Measurements from ENCODE around the gene MON2.
"Not testable (repeated sequence)": the region's sequence is repeated elsewhere in the genome, so short reads cannot be mapped to it uniquely, and the experiment has no call there.

MON2 gene

DNA sequence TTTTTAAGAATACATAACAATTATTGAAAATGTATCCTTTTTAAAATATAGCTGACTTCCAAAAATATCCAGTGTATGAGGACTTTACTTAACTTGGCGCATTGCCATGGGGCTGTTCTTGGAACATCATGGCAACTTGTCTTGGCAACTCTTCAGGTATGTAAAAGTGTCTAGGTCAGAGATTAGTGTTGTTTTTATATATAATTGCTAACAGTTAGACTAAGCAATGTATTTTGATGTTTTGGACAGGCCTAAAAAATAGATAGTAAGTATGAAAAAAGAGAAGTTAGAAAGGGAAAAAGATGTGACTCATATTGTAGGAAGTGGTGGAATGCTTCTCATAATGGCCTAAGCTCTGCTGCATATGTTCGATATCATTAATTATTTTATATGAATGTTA lies 70.9 kb downstream of the MON2 start:
- Histone ChIP-seq H3K27ac (no peak overlapping the region), H3K4me3 (no peak overlapping the region)

- H3K27ac ChIP-seq = no peak overlapping the region
- H3K4me3 ChIP-seq = no peak overlapping the region
Observed at GRCh38 chr12:62540354-62540753, 73.7 kb downstream of the MON2 start.

DNA sequence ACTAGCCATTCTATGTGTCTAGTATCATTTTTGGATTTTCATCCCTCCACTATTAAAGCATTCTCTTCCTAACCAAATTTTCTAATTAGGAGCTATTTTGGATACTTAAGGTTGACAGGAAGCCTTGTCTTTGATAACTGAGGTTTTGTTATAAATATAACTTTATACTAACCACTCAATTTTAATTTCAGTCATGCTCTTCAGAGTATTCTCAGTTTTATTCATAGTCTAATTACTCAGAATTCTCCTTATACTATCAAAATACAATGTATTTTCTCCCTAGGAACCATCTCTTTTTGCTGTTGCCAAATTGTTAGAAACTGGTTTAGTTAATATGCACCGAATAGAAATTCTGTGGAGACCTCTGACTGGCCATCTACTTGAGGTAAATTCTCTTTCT lies 76.2 kb downstream of the MON2 start:
- Histone ChIP-seq H3K27ac (no peak overlapping the region), H3K4me3 (no peak overlapping the region)

DNA sequence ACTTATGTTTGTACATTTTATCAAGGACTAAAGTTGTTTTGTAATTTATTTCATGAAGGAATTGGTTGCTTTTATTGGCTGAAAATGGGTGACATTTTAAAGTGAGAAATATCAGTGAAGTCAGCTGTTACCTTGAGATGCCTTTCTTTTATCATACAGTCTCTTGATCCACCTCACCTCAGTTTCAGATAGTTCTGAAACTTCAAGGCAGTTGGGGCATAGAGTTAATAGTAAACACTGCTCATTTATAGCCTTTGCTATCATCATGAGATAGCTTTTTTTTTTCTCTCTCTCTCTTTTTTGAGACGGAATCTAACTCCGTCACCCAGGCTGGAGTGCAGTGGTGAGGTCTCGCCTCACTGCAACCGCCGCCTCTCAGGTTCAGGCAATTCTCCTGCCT lies 76.7 kb downstream of the MON2 start:
- Histone ChIP-seq H3K27ac (no peak overlapping the region), H3K4me3 (no peak overlapping the region)

- H3K27ac ChIP-seq = no peak overlapping the region
- no peak overlapping the region for H3K4me3 ChIP-seq
Observed at GRCh38 chr12:62543741-62544140, 77.1 kb downstream of the MON2 start.

- no peak overlapping the region for H3K27ac ChIP-seq
- no peak overlapping the region for H3K4me3 ChIP-seq
Observed at GRCh38 chr12:62552906-62553556, 86.4 kb downstream of the MON2 start.

DNA sequence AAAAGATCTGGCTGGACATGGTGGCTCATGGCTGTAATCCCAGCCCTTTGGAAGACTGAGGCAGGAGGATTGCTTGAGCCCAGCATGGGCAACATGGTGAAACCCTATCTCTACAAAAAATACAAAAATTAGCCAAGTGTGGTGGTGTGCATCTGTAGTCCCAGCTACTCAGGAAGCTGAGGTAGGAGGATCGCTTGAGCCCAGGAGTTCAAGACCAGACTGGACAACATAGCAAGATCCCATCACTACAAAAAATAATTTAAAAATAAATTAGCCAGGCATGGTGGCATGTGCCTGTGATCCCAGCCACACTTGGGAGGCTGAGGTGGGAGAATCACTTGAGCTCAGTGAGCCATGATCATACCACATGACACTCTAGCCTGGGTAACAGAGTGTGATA lies 92.7 kb downstream of the MON2 start:
- H3K27ac ChIP-seq, H3K4me3 ChIP-seq: not testable (repeated sequence)

- Histone ChIP-seq H3K4me3 (no peak overlapping the region), H3K27ac (no peak overlapping the region)
Observed at GRCh38 chr12:62562846-62563245, 96.2 kb downstream of the MON2 start.

DNA sequence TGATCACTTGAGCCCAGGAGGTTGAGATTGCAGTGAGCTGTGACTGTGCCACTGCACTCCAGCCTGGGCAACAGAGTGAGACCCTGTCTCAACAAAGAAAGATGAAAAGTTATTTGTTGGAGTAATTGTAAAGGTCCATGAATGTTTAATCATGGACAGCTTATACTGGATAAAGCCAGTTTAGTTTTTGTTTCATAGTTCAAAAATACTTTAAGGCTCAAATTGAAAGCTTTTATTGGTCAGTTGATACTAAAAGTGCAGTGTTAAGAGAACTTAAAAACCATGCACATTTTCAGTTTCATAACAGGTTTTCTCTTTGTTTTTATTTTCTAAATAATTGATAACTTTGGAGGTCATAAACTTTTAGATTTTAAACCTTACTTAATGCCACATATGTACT lies 108.4 kb downstream of the MON2 start:
- no peak overlapping the region for H3K4me3 ChIP-seq
- no peak overlapping the region for H3K27ac ChIP-seq

- no peak overlapping the region for H3K4me3 ChIP-seq
- no peak overlapping the region for H3K27ac ChIP-seq
Observed at GRCh38 chr12:62576503-62576902, 109.9 kb downstream of the MON2 start.

DNA sequence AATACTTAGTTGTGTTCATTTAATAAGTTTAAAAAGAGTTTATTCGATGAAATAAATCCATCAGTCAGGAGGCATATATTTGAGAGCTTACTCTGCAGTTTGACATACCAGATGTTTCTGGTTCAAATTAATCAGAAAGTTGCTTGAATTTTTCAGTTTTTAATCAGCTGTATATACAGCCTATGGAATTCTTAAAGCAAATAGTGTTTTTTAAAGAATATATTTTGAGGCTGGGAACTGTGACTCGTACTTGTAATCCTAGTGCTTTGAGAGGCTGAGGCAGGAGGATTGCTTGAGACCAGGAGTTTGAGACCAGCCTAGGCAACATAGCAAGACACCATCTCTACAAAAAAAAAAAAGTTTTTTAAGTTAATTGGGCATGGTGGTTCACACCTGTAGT lies 112.1 kb downstream of the MON2 start:
- no peak overlapping the region for H3K27ac ChIP-seq

DNA sequence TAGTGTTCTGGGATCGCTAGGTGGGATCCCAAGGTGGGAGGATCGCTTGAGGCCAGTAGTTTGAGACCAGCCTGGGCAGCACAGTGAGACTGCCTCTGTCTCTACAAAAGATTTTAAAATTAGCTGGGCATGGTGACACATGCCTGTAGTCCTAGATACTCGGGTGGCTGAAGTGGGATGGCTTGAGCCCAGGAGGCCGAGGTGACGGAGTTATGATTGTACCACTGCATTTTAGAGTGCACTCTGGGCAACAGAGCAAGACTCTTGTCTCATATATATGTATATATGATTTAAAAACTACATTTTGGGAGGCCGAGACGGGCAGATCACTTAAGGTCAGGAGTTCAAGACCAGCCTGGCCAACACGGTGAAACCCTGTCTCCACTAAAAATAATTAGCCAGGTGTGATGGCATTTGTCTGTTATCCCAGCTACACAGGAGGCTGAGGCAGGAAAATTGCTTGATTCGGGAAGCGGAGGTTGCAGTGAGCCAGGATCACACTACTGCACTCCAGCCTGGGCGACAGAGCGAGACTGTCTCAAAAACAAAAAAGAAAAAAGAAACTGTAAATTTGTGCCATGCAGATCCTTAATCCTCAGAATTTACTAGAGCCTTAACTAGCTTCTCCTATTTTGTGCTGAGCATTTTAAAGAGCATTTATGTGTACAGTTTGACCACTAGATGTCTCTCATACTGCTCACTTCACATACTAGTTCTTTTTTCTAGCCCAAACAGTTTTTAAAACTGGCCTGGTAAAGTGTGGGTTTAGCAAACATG lies 114.8 kb downstream of the MON2 start:
- Histone ChIP-seq H3K4me3 (no peak overlapping the region), H3K27ac (no peak overlapping the region)

More for the DNA sequence above, 112.1 kb downstream of the MON2 start:
- no peak overlapping the region for H3K4me3 ChIP-seq

DNA sequence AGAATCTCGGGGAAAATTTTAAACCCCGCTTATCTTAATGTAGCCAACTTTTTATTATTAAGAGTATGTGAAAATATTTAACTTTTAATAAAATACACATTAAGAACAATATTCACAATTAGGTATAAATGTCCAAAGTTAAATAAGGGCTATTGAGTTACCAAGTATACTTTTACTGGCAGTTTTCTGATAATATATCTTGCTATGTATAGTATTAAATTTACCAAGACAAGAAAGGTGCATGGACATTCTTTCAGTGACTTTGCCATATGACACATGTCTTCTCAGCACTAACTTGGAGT lies 115.4 kb downstream of the MON2 start:
- Histone ChIP-seq H3K27ac (no peak overlapping the region), H3K4me3 (no peak overlapping the region)

- Histone ChIP-seq H3K27ac (no peak overlapping the region), H3K4me3 (no peak overlapping the region)
Observed at GRCh38 chr12:62584619-62585018, 118.0 kb downstream of the MON2 start.

DNA sequence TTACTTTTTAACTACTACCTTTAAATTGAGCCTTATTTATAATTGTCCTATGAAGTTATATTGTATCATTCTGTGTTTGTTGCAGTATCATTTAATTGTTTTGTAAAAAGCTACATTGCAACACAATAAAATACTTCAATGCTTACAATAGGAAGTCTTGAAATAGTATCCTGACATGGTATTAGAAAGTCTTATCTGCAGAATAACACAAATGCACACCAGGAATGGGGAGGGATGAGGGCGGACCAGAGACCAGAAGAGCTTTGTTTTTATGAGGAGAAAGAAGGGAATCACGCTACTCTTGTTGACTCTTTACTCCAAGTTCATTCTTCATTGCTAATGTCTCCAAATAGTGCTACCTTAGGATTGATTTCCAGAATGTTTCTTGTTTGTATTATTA lies 120.2 kb downstream of the MON2 start:
- H3K4me3 ChIP-seq = no peak overlapping the region
- H3K27ac ChIP-seq = no peak overlapping the region

DNA sequence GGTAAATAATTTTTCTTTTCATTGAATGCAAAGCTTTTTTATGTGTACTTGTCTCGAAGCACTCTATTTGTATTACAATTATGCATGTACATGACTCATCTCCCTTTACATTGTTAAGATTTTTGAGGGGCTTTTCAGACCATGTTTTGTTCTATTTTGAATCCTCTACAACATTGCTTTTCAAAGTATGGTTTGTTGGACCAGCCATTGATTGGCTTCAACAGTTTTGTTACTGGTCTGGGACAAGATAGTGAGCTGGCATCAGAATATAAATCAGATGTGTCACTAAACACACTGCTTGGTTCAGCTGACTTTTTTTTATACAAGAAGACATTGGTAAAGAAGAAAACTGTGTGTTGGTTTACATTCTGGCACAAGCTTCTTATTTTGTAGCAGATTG lies 122.3 kb downstream of the MON2 start:
- Histone ChIP-seq H3K4me3 (no peak overlapping the region), H3K27ac (no peak overlapping the region)

DNA sequence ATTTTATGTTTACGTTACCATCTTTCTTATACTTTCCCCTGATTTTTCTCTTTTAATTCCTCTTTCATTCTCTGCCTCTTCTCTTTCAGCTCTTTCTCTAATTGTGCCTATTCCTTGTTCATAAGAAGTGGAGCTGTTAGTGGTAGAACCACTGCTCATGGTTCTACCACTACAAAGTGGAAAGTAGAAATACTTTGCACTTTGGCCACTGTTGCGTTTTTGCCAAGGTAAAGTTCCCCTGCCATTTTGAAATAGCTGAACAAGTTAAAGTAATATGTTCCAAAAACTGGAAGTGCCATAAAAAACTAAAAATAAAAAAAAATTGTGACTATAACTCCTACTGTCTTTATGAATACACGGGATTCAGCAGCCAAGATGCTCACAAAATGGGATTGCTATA lies 130.6 kb downstream of the MON2 start:
- Histone ChIP-seq H3K27ac (no peak overlapping the region), H3K4me3 (no peak overlapping the region)

- Histone ChIP-seq H3K4me3 (no peak overlapping the region), H3K27ac (no peak overlapping the region)
Observed at GRCh38 chr12:62598846-62599245, 132.2 kb downstream of the MON2 start.

GRCh38 chr12:62599854-62600437 lies 133.3 kb downstream of the MON2 start:
- no peak overlapping the region for H3K27ac ChIP-seq
- no peak overlapping the region for H3K4me3 ChIP-seq

DNA sequence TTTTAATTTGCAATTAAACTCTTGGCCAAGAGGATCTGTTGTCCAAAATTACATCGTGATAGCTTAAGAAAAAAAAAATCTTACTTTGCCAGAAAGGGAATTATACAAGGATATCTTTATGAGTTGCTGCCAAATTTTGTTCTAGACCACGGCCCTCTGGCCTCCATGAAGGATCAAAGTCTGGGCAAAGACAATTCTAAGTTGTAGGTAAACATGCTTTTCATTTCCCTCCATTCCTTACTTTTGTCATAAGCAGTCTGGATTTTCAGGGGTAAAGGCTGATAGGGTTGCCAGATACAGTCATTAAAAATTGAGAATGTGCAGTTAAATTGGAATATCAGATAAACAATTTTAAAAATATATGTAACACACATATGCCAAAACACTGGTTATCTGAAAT lies 135.1 kb downstream of the MON2 start:
- Histone ChIP-seq H3K27ac (peak overlapping the region in 20 of 21 experiments; percentile 97 to 100 (median 99)), H3K4me3 (peak overlapping the region; percentile 55 to 94 (median 83))

DNA sequence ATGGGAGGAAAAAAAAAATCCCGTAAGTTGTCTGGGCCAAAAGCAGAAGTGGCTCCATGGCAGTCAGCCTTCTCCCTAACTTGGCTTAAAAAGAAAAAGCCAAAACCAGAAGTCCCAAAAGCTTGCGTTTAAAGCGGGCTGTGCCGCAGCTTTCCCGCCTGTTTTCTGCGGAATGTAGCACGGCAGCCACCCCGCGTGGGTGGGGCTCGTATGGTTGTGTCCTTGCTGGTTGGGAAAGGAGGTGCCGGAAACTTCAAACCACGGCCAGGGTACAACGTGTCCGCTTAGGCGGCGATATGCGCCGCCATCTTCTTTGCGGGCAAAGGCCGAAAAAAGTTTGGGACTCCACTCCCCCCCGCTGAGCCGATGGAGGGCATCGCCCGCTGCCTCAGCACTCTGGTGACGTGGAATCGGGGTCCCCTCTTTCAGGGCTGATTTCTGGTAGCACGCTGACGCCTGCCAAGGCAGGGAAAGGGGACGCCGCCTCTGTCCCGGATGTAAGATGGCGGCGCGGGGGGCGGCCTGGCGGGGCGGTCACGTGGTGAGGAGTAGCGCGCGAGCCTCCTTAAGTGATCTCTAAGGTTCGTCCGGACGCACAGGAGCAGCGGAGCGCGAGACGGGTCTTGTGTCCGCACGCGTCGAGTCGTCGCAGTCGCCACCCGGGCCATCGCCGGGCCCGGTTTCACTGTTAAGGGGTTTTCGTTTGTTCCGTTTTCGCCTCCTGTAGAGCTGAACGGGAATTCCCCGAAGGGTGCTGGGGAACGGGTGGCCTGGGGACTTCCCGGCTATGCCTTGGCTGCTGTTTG lies 135.8 kb downstream of the MON2 start:
- Histone ChIP-seq H3K4me3 (peak overlapping the region; percentile 55 to 94 (median 83)), H3K27ac (peak overlapping the region; percentile 97 to 100 (median 99))
